SK-N-SH (cell line): ENCODE data around the gene CD59. TPM values are rescaled to one million over a fixed set of nuclear protein-coding genes. Genes with fewer than 3 reads are reported as not detected.
A peak's percentile ranks its signal among the peaks of the same experiment; 100 is the strongest.

ENCODE experiments used
- CTCF ChIA-PET: fragments of 300-600, 350-600 bp; formaldehyde crosslinking; extraction: SDS; loops from one replicate; lab custom pipeline; 2021; lab: Yijun Ruan, JAX
- POLR2A ChIA-PET: fragments of 350-600 bp; sonication (Branson Sonifier 250); formaldehyde crosslinking; extraction: SDS; loops from one replicate; lab custom pipeline; 2020; ENCODE audit warnings: antibody characterized with exemption, inconsistent platforms; lab: Yijun Ruan, JAX
- DNase-seq: peaks from one replicate; pipeline ENCODE4 v3.0.0; 2012
- H2AFZ ChIP-seq: fragments of 200-600 bp; sonication (generic); 2 replicates; pipeline ENCODE4 v1.8.1; 2016; ENCODE audit warnings: antibody characterized with exemption, mild to moderate bottlenecking, low read depth
- H3F3A ChIP-seq: fragments of 200-600 bp; sonication (generic); replicated peaks from 2 replicates; pipeline ENCODE3; 2016; ENCODE audit warnings: antibody characterized with exemption, mild to moderate bottlenecking; ENCODE audit not compliant: insufficient read depth
- H3K27ac ChIP-seq, 2 experiments: fragments of 200-500 bp in 1 of 2; fragments of 200-600 bp in 1 of 2; sonication (Bioruptor generic) in 1 of 2; sonication (generic), shearing (Covaris generic) in 1 of 2; 2 replicates each; pipeline versions ENCODE4 v1.5.1 to v1.6.1; 2014 to 2016; ENCODE audit warnings: low read depth in 2 of 2, inconsistent platforms in 1 of 2, low read length in 1 of 2, mild to moderate bottlenecking in 1 of 2, mixed read lengths in 1 of 2
- H3K27me3 ChIP-seq: fragments of 200-600 bp; sonication (generic), shearing (Covaris generic); 2 replicates; pipeline ENCODE4 v1.6.1; 2016; ENCODE audit warnings: mixed run types; ENCODE audit not compliant: insufficient read depth
- H3K36me3 ChIP-seq, 2 experiments: fragments of 200-500 bp in 1 of 2; fragments of 200-600 bp in 1 of 2; sonication (Bioruptor generic) in 1 of 2; sonication (generic) in 1 of 2; replicated peaks in 1 of 2; 2 replicates each; pipeline versions ENCODE3 to v1.5.1; 2014 to 2016; ENCODE audit warnings: low read length in 1 of 2, mild to moderate bottlenecking in 1 of 2; ENCODE audit not compliant: insufficient read depth in 2 of 2, control insufficient read depth in 1 of 2
- H3K4me1 ChIP-seq, 2 experiments: fragments of 200-500 bp in 1 of 2; fragments of 200-600 bp in 1 of 2; sonication (Bioruptor generic) in 1 of 2; sonication (generic), shearing (Covaris generic) in 1 of 2; 2 replicates each; pipeline versions ENCODE4 v1.5.1 to v1.6.1; 2014 to 2016; ENCODE audit warnings: low read depth in 1 of 2, low read length in 1 of 2, mixed run types in 1 of 2; ENCODE audit not compliant: insufficient read depth in 2 of 2, control insufficient read depth in 1 of 2
- H3K4me2 ChIP-seq: fragments of 200-600 bp; sonication (generic), shearing (Covaris generic); 2 replicates; pipeline ENCODE4 v1.6.1; 2017; ENCODE audit warnings: mixed run types
- H3K4me3 ChIP-seq, 2 experiments: fragments of 200-500 bp in 1 of 2; fragments of 200-600 bp in 1 of 2; sonication (Bioruptor generic) in 1 of 2; sonication (generic), shearing (Covaris generic) in 1 of 2; 2 replicates each; pipeline versions ENCODE4 v1.5.1 to v1.8.1; 2014 to 2016; ENCODE audit warnings: low read depth in 2 of 2, inconsistent platforms in 1 of 2, low read length in 1 of 2, mild to moderate bottlenecking in 1 of 2, mixed read lengths in 1 of 2, moderate library complexity in 1 of 2
- H3K79me2 ChIP-seq: fragments of 200-600 bp; sonication (generic); 2 replicates; pipeline ENCODE4 v1.8.1; 2017; ENCODE audit warnings: mild to moderate bottlenecking; ENCODE audit not compliant: insufficient read depth
- H3K9ac ChIP-seq: fragments of 200-600 bp; sonication (generic); 2 replicates; pipeline ENCODE4 v1.6.1; 2017; ENCODE audit warnings: mixed run types
- H3K9me2 ChIP-seq: fragments of 200-600 bp; sonication (generic); 2 replicates; pipeline ENCODE4 v1.6.1; 2017; ENCODE audit warnings: mixed run types
- H3K9me3 ChIP-seq: fragments of 200-600 bp; sonication (generic); 2 replicates; pipeline ENCODE4 v1.6.1; 2017; ENCODE audit warnings: mixed run types, mild to moderate bottlenecking, moderate library complexity
- H4K20me1 ChIP-seq: fragments of 200-600 bp; sonication (generic); 2 replicates; pipeline ENCODE4 v1.6.1; 2017; ENCODE audit warnings: mild to moderate bottlenecking, mixed run types; ENCODE audit not compliant: insufficient read depth
- CHD2 ChIP-seq: fragments of 150-350 bp; IDR thresholded peaks from 2 replicates; pipeline ENCODE4 v1.6.1; 2018; ENCODE audit warnings: low read length; ENCODE audit not compliant: partially characterized antibody
- CTCF ChIP-seq: fragments of 200-600 bp; sonication (generic); IDR thresholded peaks from 2 replicates; pipeline ENCODE4 v1.6.1; 2017; ENCODE audit warnings: antibody characterized with exemption, mild to moderate bottlenecking, moderate library complexity
- ELF1 ChIP-seq: IDR thresholded peaks from 2 replicates; pipeline ENCODE4 v1.4.0; 2012
- GATA2 ChIP-seq: sonication (generic); formaldehyde crosslinking; IDR thresholded peaks from 2 replicates; pipeline ENCODE4 v1.5.0; 2020; ENCODE audit warnings: mild to moderate bottlenecking, missing genetic modification reagents
- MAX ChIP-seq: IDR thresholded peaks from 2 replicates; pipeline ENCODE4 v1.4.0; 2012; ENCODE audit warnings: low read depth
- MEF2A ChIP-seq: IDR thresholded peaks from 2 replicates; pipeline ENCODE4 v1.4.0; 2012; ENCODE audit warnings: low read depth, borderline replicate concordance
- NRF1 ChIP-seq: IDR thresholded peaks from 2 replicates; pipeline ENCODE4 v1.6.1; 2012; ENCODE audit warnings: low read depth, mild to moderate bottlenecking, low read length
- RCOR1 ChIP-seq: fragments of 150-350 bp; IDR thresholded peaks from 2 replicates; pipeline ENCODE4 v1.6.1; 2017; ENCODE audit warnings: antibody characterized with exemption, low read length
- SMC3 ChIP-seq: IDR thresholded peaks from 2 replicates; pipeline ENCODE4 v1.6.1; 2012; ENCODE audit warnings: low read depth, low read length, improper control_type of control experiment
- TAF1 ChIP-seq: IDR thresholded peaks from 2 replicates; pipeline ENCODE4 v1.6.1; 2012; ENCODE audit warnings: low read depth, mild to moderate bottlenecking, low read length, moderate library complexity, borderline replicate concordance
- WGBS: methylation state at CpG from one replicate; pipeline ENCODE4 v1.1.6; 2017; ENCODE audit warnings: low lambda C conversion rate; 5-methylcytosine and 5-hydroxymethylcytosine counted together
- polyA plus RNA-seq, 3 experiments: library from polyadenylated mRNA; depleted of rRNA; stranded (reverse); fragments of >200 nt; gene quantifications; 2 replicates each; pipeline ENCODE4 v1.2.3, GENCODE V29; 2012
- TF ChIP-seq, protein P1 (sequence below): IDR thresholded peaks from 2 replicates; pipeline ENCODE4 v1.4.0; 2012; ENCODE audit warnings: low read depth, borderline replicate concordance
- TF ChIP-seq, protein P2 (sequence below): IDR thresholded peaks from 2 replicates; pipeline ENCODE4 v1.6.1; 2012; ENCODE audit warnings: mild to moderate bottlenecking, low read depth, low read length, moderate library complexity
- TF ChIP-seq, protein P3 (sequence below): IDR thresholded peaks from 2 replicates; pipeline ENCODE4 v1.4.0; 2012; ENCODE audit warnings: low read depth, borderline replicate concordance

Gene CD59
- polyA plus RNA-seq, 1 of the 3 experiments (the other 2 are of a cell fraction): 616 TPM

DNA sequence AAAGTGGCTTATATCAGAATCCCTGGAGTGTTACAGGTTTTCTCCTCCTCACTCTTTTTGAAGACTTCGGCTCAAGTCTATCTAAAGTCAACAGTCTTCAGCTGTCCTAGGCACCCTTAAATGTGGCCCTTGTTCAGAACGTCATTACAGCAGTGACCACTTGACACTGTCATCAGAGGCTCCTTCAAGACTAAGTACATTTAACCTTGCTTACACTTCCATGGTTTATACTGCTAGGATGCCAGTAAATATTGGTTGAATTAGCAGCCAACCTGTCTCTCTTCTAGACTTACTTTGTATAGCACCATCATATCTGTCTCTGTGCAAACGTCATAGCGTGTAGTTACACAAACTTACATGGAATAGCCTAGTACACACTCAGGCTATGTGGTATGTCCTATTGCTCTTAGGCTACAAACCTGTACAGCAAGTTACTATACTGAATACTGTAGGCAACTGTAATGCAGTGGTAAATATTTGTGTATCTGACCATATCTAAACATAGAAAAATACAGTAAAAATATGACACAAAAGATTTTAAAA lies 22.3 kb downstream of the CD59 start:
- Histone ChIP-seq H3K36me3 (peaks cover 68 to 92% of the 10 kb centered on the region in 2 experiments), H3K4me1 (peaks cover 4 to 17% of the 10 kb centered on the region in 2 experiments; a peak in 1 of 4 replicates), H3K4me3 (no peak overlapping the region), H3K27ac (peak overlapping the region in 1 of 2 experiments; percentile 4; a peak in 1 of 4 replicates), H2AFZ (no peak overlapping the region), H3K9ac (no peak overlapping the region), H3K9me2 (no peaks in the 10 kb centered on the region), H3K27me3 (no peaks in the 10 kb centered on the region), H4K20me1 (peaks cover 11% of the 10 kb centered on the region; the same call in 1 of the 2 replicates), H3F3A (peaks cover 12% of the 10 kb centered on the region)
- no peak for DNase-seq
- CTCF ChIA-PET: interaction anchor here (1.3 to 2.3 kb wide), 3 partner anchors 10 to 31 kb away, joined by 4 to 9 read pairs (median 5); no protein-coding TSS in a partner anchor
- WGBS: 95% methylated on average over 4 of the region's 4 CpGs
- TF ChIP-seq, protein P1, sequence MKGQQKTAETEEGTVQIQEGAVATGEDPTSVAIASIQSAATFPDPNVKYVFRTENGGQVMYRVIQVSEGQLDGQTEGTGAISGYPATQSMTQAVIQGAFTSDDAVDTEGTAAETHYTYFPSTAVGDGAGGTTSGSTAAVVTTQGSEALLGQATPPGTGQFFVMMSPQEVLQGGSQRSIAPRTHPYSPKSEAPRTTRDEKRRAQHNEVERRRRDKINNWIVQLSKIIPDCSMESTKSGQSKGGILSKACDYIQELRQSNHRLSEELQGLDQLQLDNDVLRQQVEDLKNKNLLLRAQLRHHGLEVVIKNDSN: no peak
- TF ChIP-seq CTCF (no peak), GATA2 (CRISPR knock-in tag) (no peak)
- TF ChIP-seq, all 33 proteins: peak for 0
- no peak overlapping the region for H3K4me2 ChIP-seq
- H3K79me2 ChIP-seq: peaks cover 94% of the 10 kb centered on the region
- POLR2A ChIA-PET: no interaction called here
- H3K9me3 ChIP-seq: no peaks in the 10 kb centered on the region

DNA sequence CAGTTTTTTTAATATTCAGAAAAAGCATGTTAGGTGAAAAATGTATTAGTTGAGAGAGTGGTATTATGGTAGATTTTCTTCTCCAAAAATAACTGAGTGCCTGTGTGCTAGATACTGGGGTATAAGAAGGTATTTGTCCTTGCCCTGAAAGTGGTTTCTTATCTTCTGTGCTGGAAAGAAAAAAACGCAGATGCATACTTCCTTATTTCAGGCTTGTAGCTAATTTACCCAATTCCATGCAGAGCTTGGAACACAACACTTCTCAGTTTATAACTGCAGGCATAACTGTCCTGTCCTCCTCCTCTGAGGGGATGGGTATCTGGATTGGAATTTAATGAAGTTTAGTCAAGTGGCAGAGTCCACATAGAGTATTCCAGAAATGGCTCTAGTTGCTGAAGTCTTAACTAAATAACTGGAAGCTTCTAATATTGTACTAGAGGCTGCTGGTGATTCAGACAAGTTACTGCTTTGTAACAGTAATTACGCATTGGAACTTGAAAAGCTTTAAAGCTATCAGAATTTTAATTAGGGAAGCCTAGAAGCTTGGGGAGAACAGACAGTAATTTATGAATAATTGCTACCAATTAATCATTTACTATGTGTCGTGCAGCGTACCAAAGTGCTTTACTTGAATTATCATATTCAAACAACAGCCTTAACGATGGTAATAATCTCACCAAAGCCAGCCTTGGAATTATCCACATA lies 22.9 kb downstream of the CD59 start:
- peaks cover 88% of the 10 kb centered on the region for H3K79me2 ChIP-seq
- H3K4me2 ChIP-seq: no peak overlapping the region
- peaks cover 11% of the 10 kb centered on the region; the same call in 1 of the 2 replicates for H4K20me1 ChIP-seq
- H3K27ac ChIP-seq: peak overlapping the region in 1 of 2 experiments; percentile 4; a peak in 2 of 4 replicates
- H3K4me3 ChIP-seq: no peak overlapping the region
- no peaks in the 10 kb centered on the region for H3K9me2 ChIP-seq
- H3K36me3 ChIP-seq: peaks cover 69 to 92% of the 10 kb centered on the region in 2 experiments
- no peak overlapping the region for H2AFZ ChIP-seq
- H3K27me3 ChIP-seq: no peaks in the 10 kb centered on the region
- ChIA-PET POLR2A (no interaction called here), CTCF (interaction anchor here (1.4 to 2.3 kb wide), 3 partner anchors 29 to 116 kb away, joined by 3 to 9 read pairs (median 4); no protein-coding TSS in a partner anchor)
- no peak for DNase-seq
- H3K9me3 ChIP-seq: no peaks in the 10 kb centered on the region
- peaks cover 12% of the 10 kb centered on the region for H3F3A ChIP-seq
- H3K9ac ChIP-seq: no peak overlapping the region
- WGBS: 92% methylated on average over 5 of the region's 5 CpGs
- peaks cover 4 to 17% of the 10 kb centered on the region in 2 experiments; a peak in 2 of 4 replicates for H3K4me1 ChIP-seq
- TF ChIP-seq CHD2 (no peak), ELF1 (no peak), MAX (no peak), GATA2 (CRISPR knock-in tag) (no peak), SMC3 (no peak), RCOR1 (no peak), NRF1 (no peak), CTCF (no peak), TAF1 (no peak), MEF2A (no peak)
- TF ChIP-seq, protein P2, sequence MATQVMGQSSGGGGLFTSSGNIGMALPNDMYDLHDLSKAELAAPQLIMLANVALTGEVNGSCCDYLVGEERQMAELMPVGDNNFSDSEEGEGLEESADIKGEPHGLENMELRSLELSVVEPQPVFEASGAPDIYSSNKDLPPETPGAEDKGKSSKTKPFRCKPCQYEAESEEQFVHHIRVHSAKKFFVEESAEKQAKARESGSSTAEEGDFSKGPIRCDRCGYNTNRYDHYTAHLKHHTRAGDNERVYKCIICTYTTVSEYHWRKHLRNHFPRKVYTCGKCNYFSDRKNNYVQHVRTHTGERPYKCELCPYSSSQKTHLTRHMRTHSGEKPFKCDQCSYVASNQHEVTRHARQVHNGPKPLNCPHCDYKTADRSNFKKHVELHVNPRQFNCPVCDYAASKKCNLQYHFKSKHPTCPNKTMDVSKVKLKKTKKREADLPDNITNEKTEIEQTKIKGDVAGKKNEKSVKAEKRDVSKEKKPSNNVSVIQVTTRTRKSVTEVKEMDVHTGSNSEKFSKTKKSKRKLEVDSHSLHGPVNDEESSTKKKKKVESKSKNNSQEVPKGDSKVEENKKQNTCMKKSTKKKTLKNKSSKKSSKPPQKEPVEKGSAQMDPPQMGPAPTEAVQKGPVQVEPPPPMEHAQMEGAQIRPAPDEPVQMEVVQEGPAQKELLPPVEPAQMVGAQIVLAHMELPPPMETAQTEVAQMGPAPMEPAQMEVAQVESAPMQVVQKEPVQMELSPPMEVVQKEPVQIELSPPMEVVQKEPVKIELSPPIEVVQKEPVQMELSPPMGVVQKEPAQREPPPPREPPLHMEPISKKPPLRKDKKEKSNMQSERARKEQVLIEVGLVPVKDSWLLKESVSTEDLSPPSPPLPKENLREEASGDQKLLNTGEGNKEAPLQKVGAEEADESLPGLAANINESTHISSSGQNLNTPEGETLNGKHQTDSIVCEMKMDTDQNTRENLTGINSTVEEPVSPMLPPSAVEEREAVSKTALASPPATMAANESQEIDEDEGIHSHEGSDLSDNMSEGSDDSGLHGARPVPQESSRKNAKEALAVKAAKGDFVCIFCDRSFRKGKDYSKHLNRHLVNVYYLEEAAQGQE: no peak
- TF ChIP-seq, protein P3, sequence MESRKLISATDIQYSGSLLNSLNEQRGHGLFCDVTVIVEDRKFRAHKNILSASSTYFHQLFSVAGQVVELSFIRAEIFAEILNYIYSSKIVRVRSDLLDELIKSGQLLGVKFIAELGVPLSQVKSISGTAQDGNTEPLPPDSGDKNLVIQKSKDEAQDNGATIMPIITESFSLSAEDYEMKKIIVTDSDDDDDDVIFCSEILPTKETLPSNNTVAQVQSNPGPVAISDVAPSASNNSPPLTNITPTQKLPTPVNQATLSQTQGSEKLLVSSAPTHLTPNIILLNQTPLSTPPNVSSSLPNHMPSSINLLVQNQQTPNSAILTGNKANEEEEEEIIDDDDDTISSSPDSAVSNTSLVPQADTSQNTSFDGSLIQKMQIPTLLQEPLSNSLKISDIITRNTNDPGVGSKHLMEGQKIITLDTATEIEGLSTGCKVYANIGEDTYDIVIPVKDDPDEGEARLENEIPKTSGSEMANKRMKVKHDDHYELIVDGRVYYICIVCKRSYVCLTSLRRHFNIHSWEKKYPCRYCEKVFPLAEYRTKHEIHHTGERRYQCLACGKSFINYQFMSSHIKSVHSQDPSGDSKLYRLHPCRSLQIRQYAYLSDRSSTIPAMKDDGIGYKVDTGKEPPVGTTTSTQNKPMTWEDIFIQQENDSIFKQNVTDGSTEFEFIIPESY: no peak
